GM19395 (cell line): Measurements from ENCODE around the gene HCLS1.

ENCODE experiments used
- ATAC-seq: cut with Tn5 transposase; IDR thresholded peaks from one replicate; pipeline ENCODE4 v1.9.1; 2021; ENCODE audit warnings: mild to moderate bottlenecking, moderate library complexity; ENCODE audit not compliant: unreplicated experiment

The HCLS1 gene

DNA sequence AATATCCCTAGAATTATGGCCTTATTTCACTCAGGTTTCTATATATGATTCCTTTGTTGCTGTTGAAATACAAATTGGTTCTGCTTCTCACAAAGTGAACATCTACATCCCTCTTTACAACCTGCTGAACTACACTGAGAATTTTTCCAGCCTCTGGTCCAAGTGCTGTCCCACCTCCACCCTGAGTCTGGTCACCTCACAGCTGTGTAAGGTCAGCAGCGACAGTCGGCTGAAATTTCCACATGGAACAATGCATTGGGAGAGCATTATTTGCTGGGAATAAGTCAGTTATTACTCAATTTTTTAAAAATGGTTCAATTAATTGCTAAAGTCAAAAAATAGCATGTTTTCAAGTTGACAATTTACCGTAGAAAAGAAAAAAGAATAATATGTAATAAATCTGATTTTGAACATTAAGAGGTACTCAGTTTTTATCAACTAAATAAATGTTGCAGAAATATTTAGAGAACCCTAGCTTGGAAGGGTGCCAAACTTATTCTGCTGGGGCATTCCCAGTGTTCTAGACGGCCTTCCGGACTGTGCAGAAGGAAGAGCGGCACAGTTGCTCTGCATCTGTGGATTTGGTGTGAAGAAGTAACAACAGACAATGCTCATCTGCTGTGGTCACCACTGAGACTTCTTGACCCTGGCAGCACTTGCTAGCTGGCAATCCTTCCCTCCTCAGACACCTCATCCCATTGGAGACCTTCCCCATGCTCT is 1.8 kb downstream of the HCLS1 start:
- no peak for ATAC-seq

DNA sequence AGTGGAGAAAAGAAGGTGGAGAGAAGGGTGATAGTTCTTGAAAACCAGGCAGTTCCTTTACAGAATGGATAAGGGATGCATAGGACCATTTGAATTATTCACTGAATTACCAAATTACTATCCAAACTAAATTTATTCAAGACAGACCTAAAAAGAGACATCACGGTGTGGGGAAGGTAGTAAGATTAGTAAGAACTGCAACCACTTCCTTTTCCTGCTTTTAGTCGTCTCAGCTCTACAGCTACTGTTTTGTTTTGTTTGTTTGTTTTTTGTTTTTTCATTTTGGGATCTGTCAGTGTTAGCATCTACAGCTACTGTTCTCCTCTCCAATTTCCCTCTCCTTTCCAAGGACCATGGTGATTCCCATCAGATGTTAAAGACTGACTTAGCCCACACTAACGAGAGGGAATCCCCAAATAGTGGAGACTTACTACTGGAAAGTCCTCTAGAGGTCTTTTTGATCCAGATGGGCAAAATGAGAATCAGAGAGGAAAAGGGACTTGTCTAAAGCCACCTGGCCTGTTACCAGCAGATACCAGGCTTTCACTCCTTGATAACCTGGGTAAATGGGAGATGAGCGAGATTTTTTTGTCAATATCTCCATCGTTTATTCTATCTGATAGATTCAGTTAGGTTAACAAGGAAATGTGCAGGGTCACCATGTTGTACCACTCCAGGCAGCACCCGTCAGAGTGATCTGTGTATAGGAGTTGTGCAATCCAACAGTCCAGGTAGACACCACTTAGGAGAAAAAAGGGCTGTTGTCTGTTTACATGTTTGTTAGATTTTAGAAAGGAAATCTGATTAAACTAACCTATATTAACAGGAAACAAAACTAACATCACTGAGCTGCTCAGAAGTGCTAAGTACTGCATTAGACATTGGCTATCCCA is 6.0 kb downstream of the HCLS1 start:
- peak; percentile 84 for ATAC-seq

DNA sequence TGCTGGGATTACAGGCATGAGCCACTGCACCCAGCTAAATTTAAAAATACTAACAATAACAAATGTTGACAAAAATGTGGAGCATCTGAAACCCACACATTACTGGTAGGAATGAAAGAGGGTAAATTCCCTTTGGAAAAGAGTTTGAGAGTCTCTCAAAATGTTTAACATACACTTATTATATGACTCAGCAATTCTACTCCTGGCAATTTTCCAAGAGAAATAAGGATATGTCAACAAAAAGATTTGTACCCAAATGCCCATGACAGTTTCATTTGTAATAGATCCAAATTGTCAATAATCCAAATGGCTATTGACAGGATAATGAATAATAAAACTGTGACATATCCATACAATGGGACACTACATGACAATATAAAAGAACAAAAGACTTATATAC is 9.0 kb downstream of the HCLS1 start:
- no peak for ATAC-seq

DNA sequence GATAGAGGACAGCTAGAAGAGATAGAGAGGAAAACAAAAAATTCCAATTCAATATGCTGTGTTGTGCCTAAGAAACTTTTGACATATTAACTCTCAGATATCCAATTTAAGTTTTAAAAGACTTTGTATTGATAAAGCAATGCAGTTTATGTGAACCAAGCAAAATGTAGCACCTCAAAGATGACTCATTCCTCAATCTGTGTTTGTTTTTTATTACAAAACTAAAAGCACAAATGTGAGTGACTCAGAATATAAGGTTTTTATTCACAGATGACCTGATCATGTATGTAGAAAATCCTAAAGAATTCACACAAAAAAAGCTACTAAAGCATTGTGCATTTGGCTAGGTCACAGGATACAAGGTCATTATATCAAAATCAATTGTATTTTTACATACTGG is 11.1 kb downstream of the HCLS1 start:
- no peak for ATAC-seq

DNA sequence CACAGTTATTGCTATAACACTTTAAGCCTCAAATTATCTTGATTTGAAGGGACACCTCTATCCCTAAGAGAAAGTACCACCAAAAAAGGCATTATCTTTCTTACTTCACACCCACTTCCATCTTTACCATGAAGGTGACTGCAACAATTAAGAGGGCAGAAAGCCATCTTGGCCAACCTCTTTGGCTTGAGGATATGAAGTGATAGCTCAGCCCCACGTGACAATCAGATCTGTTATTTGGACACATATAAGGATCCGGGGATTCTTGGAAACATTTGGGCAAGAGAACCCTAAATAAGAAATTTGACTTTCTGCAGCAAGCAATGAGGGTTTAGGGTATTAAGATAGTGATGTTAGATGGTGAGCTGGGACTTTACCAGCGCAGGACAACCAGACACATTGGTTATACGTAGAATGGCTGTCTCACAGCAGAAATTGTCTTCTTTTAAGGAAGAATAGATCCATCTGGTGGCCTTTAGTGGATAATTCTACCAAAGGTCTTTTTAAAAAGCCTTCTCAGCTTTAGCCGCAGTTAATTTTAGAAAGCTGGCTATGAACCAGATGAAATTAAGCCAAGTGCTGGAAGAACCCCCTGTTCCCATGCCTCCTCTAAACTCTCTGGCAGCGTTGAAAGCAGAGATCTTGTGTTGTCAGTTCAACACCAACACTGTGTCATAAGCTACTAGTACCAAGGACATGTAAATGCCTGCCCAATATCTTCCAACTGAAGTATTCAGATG is 12.3 kb downstream of the HCLS1 start:
- no peak for ATAC-seq

DNA sequence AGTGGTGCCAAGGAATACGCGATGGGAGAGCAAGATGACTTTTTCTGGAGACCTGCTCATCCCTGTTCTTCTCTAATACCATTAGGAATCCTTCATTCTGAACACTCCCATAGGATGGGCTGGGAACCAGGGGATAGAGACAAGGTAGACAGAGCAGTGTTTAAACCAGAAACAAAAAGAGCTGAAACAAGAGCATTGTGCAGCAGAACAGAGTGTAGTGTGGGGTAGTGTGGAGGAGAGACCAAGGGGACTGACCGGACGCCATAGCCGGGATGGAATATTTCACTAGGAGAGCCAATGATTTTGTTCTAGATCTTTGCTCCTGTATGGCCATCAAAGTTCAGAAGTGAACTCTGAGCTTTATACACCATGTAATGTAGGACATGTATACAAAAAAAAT is 15.6 kb downstream of the HCLS1 start:
- no peak for ATAC-seq

DNA sequence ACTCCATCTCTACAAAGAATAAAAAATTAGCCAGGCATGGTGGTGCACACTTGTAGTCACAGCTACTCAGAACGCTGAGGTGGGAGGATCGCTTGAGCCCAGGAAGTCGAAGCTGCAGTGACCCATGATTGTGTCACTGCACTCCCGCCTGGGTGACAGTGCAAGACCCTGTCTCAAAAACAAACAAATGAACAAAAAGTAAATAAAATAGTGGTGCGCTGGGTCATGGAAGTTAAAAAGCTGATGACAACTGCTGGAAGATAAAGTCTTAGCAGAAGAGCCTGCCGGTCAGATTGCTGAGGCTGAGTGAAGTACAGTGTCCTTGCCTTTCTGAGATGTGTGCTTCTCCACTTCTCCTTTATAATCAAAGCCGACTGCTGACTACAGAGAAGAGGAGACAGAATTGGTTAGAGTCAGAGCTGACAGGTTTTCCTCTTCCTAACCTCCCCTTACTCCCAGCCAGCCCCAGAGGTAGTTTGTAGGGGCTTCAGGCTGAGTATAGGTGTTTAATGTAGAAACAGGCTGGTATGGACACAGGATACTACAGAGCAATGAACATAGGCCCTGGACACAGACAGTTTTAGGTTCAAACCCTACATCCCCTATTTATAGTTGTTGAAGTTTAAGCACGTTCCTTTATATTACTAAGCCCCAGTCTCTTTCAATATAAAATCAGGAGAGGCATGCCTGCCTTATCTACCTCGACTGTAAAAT is 17.9 kb downstream of the HCLS1 start:
- ATAC-seq = no peak

DNA sequence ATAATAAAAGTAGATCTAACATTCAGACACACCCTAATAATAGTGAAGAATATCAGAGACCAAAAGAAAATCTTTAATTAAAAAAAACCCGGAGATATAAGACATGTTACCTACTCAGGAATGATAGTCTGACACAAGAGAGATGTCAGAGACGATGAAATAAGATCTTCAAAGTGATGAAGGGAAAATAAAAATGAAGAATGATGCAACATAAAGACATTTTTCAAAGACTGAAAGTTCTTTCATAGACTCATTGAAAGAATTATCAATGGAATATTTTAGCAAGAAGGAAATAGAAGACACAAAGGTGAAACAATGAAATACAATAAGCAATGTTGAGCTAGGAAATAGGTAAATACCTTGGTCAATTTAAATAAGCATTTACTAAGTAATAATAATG is 19.6 kb downstream of the HCLS1 start:
- no peak for ATAC-seq

DNA sequence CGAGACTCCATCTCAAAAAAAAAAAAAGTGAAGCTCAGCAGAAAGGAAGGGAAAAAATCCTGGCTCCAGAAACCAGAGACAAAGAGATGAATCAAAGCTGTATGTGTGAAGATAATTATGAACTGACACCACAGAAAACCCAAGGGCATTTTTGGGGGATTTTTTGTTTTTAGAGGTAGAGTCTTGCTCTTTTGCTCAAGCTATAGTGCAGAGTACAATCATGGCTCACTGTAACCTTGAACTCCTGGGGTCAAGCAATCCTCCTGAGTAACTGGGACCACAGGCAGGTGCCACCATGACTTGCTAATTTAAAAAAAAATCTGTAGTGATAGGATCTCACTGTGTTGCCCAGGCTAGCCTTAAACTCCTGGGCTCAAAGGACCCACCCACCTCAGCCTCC is 22.8 kb downstream of the HCLS1 start:
- no peak for ATAC-seq

DNA sequence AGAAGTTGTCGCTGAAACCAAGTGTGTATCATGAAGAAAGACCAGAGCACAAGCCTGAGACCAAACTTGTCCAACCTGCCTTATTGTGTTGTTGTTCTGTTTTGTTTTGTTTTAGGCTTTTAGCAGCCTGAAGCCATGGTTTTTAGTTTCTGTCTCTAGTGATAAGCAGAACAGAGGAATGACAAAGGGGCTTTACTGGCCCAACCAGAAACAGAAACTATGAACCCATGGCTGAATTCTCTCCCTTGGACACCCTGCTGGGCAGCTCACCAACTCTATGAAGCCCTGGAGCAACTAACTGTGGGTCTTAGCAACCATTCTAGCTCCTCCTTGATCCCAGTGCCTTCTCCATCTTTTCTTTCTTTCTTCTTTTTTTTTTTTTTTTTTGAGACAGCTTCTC is 30.3 kb downstream of the HCLS1 start:
- no peak for ATAC-seq

DNA sequence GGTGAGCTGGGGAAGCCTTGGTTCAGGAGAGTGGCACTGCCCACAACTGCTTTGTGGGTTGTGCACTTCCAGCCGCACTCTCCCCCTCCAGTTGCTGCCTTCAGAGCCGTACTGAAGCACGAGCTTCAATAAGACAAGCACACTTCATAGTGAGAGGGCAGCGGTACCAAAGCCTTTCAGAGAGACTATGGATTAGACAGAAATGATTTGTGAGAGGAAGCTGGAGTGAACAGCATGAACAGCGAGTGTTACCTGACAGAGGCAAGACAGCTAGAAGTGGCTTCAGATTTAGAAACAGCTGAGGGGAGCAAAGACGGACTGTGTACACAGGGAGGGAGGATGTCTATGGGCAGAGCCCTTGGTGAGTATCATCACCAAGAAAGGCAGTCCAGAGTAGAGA is 31.1 kb downstream of the HCLS1 start:
- no peak for ATAC-seq

DNA sequence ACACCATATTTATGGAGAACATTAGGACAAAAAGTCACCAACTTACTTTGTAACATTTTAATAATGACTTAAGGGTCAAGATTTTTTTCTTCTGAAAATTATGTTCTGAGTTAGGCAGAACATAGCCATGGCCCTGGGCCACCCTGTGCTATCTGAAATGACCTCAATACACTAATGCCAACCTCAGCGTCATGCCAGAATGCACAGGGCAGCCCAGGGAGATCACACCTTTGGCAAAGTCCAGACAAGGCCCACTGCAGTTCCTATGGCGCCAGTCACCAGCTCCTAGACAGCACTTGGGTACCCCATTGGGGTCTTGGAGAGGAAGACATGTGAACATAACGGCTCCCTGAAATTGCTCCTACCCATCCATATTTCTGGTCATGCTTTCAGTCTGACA is 33.1 kb downstream of the HCLS1 start:
- no peak for ATAC-seq

DNA sequence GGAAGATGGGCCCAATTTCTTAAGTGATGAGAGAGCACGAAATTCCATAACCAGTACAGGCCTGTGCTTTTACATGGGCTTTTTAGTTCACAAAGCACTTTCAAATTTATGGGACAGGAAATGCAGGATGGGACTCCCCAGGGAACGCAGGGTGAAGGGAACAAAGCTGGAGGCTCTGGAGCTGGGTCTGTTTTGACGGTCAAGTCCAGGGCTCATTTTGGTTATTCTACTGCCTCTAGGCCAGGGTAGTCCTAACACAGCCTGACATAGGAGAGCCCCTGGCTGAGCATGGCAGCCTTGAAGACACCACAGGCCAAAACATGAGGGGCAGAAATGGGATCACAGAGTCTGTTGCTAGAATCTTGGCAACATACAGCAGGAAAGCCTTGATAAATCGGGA is 33.5 kb downstream of the HCLS1 start:
- no peak for ATAC-seq

DNA sequence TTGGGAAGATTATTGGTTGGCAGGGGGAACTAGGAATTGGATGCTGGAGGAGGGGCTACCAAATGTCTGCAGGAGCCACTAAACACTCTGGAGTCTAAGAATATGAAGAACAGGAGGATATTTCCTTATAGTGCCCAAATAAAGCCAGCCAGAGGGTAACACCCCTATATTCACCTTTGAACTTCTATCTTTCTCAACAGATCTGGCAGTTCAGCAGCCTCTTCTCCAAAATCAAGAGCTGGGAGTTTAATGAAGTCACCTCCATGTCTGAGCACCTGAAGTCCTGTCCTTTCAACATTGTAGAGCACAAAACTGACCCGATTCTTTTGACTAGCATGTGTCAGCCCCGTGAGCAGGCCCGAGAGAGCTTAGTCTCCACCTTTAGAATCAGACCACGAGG is 34.2 kb downstream of the HCLS1 start:
- no peak for ATAC-seq

DNA sequence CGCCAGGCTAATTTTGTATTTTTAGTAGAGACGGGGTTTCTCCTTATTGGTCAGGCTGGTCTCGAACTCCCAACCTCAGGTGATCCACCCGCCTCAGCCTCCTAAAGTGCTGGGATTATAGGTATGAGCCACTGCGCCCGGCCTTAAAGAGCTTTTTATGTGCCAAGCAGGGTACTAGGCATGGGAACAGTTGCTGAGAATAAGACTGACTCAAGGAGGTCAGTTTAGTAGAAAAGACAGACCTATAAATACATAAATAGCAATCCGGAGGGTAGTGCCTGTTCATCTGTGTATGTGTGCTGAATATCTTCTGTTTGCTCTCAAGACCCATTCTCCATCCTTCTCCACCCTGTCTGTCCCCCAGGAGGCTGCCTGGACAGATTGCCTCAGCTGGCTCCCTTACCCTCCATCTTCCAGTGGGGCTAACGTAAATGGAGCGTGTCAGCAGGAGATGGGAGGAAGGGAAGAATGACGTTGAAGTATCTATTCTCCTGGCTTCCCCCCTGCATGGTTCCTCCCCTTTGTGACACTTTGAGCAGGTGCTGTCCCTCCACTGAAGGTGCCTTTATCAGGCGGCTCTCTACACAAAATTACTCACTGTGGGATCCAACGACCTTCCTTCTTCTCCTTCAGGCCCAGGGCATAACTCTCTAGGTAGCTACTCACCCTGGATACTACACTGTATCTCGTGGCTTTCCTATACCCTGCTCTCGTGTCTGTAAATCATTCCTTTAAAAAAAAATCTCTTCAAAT is 36.4 kb downstream of the HCLS1 start:
- no peak for ATAC-seq

DNA sequence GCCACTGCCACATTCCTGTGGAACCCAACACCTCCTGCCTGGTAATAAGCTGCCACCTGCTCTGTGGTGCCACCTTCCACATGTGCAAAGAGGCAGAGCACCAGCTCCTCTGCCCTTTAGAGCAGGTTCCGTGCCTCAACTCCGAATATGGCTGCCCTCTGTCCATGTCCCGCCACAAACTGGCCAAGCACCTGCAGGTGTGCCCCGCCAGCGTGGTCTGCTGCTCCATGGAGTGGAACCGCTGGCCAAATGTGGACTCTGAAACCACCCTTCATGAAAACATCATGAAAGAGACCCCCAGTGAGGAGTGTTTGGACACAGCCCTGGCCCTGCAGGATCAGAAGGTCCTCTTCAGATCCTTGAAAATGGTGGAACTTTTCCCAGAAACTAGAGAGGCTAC is 39.2 kb downstream of the HCLS1 start:
- ATAC-seq = no peak

DNA sequence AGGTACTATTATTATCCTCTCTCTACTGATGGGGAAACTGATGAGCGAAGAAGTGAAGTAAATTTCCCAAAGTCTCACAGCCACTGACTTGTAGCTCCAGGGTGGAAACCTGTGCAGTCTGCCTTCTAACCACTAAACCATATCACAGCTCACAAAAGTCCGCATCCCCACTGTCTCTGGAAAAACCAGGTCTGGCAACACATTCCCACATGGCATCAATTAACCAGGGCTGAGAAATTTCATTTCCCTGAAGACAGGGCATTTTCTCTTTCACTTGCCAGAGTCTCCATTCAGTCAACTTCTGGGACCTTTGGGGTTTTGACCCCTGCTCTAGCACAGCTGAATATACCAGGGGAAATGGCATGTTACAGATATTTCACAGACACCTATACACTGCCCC is 41.0 kb downstream of the HCLS1 start:
- ATAC-seq = no peak

DNA sequence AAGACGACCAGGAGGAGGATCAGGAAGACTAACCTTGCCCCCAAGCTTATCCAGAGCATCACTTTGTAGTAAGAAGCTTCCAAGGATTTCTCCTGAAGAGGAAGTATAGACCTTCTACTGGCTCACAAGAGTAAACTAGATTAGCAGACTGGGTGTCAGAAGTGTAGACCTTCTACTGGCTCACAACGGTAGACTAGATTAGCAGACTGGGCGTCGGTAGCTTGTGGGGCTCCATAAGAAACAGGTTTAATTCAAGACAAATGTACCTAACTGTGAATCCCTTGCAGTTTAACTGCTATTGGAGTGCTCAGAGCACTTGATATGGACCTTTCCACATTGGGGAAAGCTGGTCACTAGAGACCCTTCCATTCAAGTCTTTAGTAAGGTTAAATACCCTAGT is 54.6 kb downstream of the HCLS1 start:
- no peak for ATAC-seq

DNA sequence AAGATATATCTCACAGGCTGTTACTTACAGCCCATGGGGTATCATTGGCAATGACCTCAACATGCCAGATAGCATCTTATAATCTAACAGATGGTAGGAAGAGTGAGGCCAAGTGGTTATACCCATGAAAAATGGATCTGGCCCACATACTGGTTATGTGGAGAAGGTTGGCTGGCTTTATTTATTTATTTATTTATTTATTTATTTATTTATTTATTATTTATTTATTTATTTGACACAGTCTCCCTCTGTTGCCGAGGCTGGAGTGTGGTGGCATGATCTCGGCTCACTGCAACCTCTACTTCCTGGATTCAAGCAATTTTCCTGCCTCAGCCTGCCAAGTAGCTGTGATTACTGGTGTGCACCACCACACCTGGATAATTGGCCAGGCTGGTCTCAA is 55.9 kb downstream of the HCLS1 start:
- no peak for ATAC-seq

DNA sequence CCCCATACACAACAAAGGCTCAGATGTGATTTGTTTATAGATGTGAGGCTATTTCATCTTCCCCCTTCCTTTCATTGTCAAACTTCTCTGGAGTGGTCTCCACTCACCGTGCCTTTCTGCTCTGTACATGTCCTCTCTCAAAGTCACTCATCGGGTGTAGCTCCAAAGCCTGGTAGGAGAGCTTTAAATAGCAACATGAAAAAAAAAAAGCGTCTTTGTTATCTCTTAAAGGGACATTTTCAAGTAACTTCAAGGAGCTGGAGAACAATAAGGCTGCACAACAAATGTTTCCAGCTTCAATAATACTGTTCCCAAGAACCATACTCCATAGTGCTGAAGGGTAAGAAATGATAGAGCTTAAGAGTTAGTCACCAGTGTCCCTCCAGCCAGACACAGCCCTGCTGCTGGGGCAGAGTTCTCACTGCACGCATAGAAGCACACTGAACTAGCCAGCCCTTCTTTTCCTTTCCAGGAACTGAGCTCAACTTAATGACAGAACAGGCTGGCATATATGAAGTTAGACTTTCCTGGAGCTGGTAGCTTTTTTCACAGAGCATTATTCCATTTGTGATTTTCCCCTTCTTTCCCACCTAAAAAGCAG is 59.4 kb downstream of the HCLS1 start:
- ATAC-seq = no peak
